GM12864 (cell line): ENCODE results near the gene RSU1.

Source experiments
- DNase-seq: peaks from one replicate; pipeline ENCODE4 v3.0.0-alpha.2; 2011; ENCODE audit warnings: low read depth
- H3K4me3 ChIP-seq: 2 replicates; pipeline ENCODE4 v1.5.1; 2011; ENCODE audit warnings: mild to moderate bottlenecking, low read depth, low read length, control low read depth
- CTCF ChIP-seq: IDR thresholded peaks from 2 replicates; pipeline ENCODE4 v1.5.1; 2011; ENCODE audit warnings: low read depth, mild to moderate bottlenecking, moderate library complexity, low read length, control low read depth, inconsistent platforms; ENCODE audit errors: missing control alignments

The RSU1 gene

GRCh38 chr10:16776896-16777295 is 40.3 kb downstream of the RSU1 start:
- H3K4me3 ChIP-seq: no peak overlapping the region
- no peak for TF ChIP-seq CTCF
- no peak for DNase-seq

- no peak for TF ChIP-seq CTCF
- H3K4me3 ChIP-seq: no peak overlapping the region
- DNase-seq: no peak
Measured at GRCh38 chr10:16773334-16773733, 43.9 kb downstream of the RSU1 start.

GRCh38 chr10:16770670-16771069 is 46.6 kb downstream of the RSU1 start:
- TF ChIP-seq CTCF: no peak
- no peak overlapping the region for H3K4me3 ChIP-seq
- DNase-seq: no peak

- TF ChIP-seq CTCF: no peak
Measured at GRCh38 chr10:16770141-16770540, 47.1 kb downstream of the RSU1 start.

GRCh38 chr10:16769331-16769730 is 47.9 kb downstream of the RSU1 start:
- DNase-seq: no peak
- H3K4me3 ChIP-seq: no peak overlapping the region
- no peak for TF ChIP-seq CTCF

More at GRCh38 chr10:16770141-16770540, 47.1 kb downstream of the RSU1 start:
- DNase-seq: no peak
- no peak overlapping the region for H3K4me3 ChIP-seq

- no peak for DNase-seq
- H3K4me3 ChIP-seq: no peak overlapping the region
- TF ChIP-seq CTCF: no peak
Measured at GRCh38 chr10:16768702-16769101, 48.5 kb downstream of the RSU1 start.

GRCh38 chr10:16765509-16766375 is 51.5 kb downstream of the RSU1 start:
- no peak for DNase-seq
- no peak for TF ChIP-seq CTCF
- no peak overlapping the region for H3K4me3 ChIP-seq
